RCC 7860 (cell line): ENCODE results near the gene RNF121.

Source experiments
- DNase-seq: peaks from one replicate; pipeline ENCODE4 v3.0.0-alpha.2; 2015; ENCODE audit warnings: low spot score
- FAIRE-seq: peaks from 2 replicates; lab custom pipeline; 2012; peaks lifted over from hg19 to GRCh38; lab: Jason Lieb, UNC

RNF121 gene

DNA sequence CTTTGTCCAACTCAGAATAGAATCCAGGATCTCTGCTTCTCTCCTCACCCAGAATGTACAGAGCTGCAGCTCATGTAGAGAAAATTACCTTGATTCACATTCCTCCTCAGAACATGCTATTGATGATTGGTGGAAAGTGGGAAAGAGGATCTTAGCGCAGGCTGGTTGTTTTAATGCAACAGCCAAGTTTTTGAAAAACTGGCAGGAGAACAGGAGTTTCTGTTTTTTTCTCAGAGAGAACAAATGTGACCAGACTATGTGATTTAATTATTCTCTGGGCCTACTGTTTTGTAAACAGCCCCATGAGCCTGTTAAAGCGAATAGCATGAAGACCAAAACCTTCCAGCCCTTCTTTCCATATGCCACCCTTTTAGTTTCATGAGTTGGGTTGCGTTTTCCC lies 50.8 kb downstream of the RNF121 start:
- no peak for DNase-seq
- FAIRE-seq, result no peak

DNA sequence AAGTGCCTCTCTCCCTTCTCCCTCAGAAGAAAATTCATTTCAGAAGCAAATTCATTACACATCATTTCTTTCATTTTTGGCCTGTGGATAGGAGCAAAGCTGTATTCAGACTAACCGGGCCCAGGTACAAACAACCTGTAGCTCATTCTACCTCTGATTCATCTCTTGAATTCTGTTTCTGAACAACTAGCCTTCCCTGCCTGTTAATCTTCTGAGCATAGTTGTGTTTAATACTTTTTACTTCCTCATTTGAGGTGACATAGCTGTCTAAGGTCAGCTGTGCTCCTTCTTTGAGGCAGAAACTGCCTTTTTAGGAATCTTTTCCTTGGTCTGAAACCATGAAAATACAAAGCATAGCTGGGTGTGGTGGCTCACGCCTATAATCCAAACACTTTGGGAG lies 57.3 kb downstream of the RNF121 start:
- DNase-seq (no peak), FAIRE-seq (no peak)

DNA sequence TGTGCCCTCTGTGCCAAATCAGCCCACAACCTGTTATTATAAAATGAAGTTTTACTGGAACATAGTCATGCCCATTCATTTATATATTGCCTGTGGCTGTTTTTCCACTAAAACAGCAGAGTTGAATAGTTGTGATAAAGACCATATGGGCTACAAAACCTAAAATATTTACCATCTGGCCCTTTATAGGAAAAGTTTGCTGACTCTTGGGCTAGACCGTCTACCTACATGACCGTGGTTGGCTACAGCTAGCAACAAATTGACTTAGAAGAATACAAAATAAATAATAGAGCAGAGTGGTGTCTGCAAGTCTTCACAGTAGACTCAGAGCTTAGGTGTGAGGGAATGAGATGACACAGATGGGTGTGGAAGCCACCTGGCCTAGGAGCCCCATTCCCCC lies 58.7 kb downstream of the RNF121 start:
- FAIRE-seq (no peak), DNase-seq (no peak)

DNA sequence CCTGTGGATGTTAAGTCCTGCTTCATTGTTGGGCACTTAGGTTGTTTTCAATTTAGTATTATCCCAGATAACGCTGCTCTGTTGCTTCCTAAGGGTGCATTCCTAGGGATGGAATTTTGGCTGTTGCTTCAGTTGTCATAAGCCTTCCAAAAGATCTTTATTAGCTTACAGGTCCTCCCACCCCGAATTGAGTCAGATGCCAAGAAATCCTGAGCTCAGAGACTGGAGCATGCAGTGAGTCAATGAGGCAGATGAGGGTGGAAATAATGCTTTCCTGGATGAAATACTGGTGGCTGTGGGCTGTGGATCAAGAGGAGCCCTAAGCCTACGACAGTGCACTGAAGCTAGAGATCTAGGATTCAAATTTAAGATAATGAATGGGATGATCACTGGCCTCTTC lies 59.2 kb downstream of the RNF121 start:
- FAIRE-seq (no peak), DNase-seq (no peak)

DNA sequence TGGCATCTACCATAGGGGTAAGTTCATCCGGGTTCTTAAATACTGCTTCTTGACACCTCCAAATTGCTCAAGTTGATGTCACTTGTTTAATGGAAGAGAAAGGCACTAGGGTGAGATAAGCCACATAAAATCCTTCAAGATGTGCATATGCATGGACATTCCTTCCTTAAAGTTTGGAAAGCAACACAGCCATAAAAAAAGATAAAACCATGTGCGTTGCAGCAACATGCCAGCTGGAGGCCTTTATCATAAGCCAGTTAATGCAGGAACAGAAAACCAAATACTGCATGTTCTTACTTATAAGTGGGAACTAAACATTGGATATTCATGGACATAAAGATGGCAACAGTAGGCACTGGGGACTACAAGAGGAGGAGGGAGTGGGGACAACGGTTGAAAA lies 61.9 kb downstream of the RNF121 start:
- DNase-seq (no peak), FAIRE-seq (no peak)

DNA sequence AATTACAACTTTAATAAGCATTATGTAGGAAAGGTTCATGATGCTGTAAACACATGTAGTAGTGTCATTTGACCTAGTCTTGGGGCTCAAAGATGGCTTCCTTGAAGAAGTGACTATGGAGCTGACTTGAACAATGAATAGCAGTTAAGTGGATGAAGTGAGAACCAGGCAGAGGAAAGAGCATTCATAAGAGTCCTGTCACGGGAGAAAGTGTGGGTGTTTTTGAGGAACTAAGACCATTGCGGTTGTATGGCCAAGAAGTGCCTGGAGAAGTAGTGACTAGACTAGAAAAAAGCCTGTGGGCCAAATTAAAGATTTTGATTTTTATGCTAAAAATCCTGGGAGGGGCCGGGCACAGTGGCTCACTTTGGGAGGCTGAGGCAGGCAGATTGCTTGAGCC lies 62.6 kb downstream of the RNF121 start:
- no peak for FAIRE-seq
- no peak for DNase-seq

DNA sequence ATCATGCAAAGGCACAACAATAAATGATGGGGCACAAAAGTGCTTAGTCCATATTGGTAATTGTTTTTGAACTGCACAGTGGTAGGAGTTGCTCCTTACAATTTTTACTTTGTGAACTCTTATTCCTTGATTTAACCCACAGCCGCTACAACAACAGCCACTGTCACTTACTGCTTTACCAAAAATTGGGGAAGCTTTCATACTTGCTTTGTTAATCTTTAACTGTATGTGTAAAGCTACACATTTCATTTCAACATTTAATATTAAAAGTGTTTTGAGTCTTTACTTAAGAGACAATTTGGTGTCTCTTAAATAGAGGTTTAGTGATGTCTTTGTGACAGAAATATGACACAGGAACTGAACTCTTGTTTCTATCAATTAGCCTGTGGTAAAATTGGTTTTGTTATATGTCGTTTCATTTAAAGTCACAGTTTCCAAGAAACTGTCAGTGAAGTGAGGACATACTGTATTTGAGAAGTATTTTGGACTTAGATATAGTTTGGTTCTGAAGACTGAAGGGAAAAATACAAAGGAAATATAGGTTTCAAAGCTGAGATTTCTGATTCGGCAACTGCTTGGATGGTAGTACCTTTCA lies 63.4 kb downstream of the RNF121 start:
- no peak for DNase-seq
- no peak for FAIRE-seq

DNA sequence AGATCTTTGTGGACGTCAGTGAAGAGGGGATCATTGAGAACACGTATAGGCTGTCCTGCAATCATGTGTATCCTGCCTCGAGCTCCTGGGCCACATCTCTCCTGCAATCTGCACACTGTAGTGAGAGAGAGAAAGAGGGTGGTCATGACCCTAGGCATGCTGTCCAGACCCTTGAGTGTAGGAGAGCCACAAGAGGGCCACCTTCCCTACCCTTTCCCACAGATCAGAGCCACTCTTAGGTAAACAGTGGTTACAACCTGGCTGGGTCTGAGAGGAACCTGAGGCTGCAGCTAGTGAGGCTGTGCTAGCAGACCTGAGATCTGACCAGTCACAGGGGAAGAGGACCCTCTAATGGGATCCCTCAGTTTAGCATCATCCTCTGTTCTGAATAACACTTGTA lies 65.9 kb downstream of the RNF121 start:
- FAIRE-seq (no peak), DNase-seq (no peak)

DNA sequence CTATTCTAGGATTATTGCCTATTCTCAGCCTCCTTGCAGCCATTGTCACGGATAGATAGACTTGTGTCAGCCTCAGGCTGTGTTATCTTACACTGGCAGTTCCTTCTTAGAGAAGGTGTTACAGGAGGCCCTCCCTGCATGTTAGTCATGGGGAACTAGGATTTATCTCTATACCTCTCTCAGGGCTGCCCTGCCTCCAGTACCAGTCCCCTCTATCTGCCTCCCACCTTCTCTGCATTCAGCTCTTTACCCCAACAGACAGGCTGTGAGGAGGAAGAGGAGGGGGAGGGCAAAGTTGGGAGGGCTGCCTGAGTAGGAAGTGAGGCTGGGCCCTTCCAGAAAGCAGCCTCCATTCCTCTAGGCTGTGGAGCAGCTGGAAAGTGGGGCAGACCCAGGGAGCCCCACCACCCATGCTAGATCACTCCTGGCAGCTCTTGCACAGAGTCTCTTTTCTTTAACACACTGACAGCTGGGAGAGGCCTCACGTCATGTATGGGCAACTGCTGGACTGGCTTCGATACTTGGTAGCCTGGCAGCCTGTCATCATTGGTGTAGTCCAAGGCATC lies 67.0 kb downstream of the RNF121 start:
- FAIRE-seq (no peak), DNase-seq (no peak)

DNA sequence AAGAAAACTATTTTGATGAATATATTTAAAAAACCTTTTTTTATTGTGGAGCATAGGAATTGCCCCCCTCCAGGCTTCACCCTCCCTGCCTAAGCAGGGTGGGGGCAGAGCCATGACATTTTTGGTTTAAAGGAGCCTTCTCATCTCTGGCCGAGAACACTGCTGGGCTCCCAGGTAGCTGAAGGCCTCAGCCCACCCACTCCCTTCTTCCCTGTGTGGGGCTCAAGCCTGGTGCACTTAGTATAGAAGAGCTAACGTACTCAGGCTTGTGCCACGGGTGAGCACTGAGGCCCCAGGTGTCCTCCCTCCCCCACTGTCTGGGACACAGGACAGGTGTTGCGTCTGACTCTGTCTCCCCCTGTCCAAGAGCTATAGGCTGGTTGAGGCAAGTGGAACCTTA lies 67.7 kb downstream of the RNF121 start:
- no peak for FAIRE-seq
- no peak for DNase-seq

DNA sequence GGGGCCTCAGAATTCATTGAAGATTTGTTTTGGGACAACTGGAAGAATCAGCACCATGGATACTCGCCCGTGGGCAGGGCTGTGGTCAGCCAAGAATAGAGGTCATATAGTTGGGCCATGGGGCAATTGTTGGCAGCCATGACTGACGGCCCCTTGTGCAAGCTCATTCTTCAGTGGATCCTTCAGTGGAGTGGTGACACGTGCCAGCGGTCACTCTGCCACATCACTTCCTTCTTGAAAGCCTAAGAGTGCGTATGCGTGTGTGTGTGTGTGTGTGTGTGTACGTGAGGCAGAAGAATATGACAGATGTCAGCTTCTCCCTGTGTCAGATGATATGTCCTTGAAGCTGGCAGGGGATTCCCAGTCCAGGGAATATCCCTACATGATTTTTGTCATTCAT lies 68.1 kb downstream of the RNF121 start:
- no peak for FAIRE-seq
- no peak for DNase-seq

DNA sequence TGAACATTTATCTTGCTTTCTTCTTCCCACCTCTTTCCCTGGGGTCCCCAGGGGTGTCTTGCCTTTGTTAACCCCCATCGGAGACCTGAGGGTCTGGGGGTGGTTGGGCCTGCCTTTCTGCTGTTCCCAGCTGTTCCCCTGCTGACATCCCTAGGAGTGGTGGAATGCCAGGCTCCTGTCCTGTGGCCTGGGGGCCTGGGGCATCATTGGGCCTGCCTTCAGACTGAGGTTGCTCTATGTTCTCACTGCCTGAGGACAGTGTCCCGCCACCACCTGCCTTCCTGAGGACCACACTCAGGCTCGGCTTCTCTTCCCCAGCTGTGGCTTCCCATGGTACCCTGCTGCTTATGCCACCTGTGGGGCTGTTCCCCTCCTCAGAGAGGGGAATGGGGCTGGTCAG lies 68.7 kb downstream of the RNF121 start:
- no peak for DNase-seq
- no peak for FAIRE-seq

DNA sequence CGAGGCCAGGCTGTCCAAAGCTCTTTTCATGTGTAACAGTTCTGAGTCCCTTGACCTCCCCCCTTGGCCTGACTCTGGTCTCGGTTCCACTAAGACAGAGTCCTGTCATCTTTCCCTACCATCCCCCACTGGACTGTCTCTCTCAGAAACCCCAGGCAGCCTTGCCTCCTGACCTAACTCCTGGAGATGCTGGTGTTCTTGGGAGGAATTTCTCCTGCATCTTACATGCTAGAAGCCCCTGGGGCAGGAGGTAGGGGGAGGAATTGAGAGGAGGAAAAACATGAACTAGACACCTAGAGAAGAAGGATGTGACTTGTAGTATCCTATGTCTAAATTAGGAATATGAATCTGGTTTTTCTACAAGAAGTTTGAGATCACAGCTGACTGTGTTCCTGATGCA lies 69.2 kb downstream of the RNF121 start:
- DNase-seq, result no peak
- no peak for FAIRE-seq

DNA sequence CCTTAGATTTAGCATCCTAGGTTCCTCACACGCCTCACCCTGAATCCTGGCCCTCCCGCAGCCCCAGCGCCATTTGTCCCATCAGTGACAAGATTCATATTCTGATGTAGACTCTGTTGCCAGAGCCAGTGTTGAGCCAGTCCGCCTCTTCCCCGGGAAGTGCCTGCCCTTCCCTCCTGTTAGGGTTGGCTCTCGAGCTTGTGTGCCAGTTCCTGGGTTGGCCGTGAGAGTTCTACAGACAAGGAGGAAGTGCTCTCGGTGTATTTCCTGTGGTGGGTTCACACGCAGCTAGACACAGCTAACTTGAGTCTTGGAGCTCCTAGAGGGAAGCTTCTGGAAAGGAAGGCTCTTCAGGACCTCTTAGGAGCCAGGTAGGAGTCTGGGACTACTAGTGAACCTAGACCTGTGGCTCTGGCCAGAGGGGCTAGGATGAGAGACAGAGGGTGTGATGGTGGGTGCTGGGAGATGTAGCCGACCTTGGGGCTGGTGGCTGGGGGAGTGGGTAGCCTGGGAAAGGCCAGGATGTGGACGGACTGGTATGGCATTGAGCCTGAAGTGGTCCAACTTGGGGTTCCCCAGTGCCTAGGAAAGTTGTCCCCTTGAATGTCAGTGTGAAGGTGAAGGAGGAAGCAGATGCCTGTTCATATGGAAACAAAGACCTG lies 69.9 kb downstream of the RNF121 start, which contains the start of gene IL18BP:
IL18BP (plus strand) TSS at position 261 of the 662 bp plus-strand sequence. CDS start 1,076 bp downstream, outside the sequence.
- FAIRE-seq (no peak), DNase-seq (no peak)

DNA sequence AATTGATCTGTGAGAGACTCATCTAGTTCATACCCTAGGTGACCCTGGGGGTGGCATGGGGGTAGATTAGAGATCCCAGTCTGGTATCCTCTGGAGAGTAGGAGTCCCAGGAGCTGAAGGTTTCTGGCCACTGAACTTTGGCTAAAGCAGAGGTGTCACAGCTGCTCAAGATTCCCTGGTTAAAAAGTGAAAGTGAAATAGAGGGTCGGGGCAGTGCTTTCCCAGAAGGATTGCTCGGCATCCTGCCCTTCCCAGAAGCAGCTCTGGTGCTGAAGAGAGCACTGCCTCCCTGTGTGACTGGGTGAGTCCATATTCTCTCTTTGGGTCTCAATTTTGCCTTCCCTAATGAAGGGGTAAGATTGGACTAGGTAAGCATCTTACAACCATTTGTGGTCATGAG lies 70.5 kb downstream of the RNF121 start:
- DNase-seq (no peak), FAIRE-seq (no peak)

DNA sequence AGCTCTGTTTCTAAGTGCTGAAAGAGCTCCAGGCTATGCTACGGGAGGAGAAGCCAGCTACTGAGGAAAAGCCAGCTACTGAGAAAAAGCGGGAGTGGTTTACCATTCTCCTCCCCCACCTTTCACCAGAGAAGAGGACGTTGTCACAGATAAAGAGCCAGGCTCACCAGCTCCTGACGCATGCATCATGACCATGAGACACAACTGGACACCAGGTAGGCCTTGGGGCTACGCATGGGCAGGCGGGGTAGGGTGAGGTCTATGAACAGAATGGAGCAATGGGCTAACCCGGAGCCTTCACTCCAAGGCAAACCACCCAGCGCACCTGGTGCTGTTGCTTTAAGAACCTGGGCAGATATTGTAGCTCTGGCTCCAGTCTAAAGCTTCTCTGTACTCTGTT lies 71.0 kb downstream of the RNF121 start:
- no peak for FAIRE-seq
- no peak for DNase-seq

DNA sequence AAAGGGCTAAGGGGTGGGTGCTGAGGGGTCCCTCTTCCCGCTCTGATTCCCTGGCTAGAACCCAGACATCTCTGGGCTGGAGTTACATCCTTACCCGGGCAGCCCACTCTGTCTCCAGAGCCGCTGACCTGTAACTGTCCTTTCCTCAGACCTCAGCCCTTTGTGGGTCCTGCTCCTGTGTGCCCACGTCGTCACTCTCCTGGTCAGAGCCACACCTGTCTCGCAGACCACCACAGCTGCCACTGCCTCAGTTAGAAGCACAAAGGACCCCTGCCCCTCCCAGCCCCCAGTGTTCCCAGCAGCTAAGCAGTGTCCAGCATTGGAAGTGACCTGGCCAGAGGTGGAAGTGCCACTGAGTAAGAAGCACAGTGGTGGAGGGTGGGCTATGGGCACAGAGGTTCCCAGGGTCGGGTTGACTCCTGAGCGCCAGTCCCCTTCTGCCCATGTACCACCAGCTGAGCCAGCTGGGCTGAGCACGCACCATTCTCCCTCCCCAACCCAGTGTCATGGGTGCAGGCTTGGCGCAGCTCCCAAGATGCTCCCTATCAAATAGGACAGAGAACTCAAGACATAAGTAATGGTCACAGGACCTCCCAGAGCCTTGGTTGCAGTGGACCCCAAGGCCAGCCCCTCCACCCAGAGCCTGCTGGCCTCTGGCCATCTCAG lies 71.5 kb downstream of the RNF121 start:
- FAIRE-seq, result no peak
- no peak for DNase-seq

DNA sequence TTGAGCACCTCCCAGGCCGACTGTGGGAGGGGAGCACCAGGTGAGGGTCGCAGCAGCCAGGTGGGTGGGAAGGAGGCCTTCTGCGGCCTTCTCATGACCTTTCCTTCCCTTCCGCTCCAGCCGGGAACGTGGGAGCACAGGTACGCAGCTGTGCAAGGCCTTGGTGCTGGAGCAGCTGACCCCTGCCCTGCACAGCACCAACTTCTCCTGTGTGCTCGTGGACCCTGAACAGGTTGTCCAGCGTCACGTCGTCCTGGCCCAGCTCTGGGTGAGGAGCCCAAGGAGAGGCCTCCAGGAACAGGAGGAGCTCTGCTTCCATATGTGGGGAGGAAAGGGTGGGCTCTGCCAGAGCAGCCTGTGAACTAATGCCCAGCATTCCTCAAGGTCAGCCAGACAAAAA lies 72.4 kb downstream of the RNF121 start:
- DNase-seq, result no peak
- FAIRE-seq, result no peak

DNA sequence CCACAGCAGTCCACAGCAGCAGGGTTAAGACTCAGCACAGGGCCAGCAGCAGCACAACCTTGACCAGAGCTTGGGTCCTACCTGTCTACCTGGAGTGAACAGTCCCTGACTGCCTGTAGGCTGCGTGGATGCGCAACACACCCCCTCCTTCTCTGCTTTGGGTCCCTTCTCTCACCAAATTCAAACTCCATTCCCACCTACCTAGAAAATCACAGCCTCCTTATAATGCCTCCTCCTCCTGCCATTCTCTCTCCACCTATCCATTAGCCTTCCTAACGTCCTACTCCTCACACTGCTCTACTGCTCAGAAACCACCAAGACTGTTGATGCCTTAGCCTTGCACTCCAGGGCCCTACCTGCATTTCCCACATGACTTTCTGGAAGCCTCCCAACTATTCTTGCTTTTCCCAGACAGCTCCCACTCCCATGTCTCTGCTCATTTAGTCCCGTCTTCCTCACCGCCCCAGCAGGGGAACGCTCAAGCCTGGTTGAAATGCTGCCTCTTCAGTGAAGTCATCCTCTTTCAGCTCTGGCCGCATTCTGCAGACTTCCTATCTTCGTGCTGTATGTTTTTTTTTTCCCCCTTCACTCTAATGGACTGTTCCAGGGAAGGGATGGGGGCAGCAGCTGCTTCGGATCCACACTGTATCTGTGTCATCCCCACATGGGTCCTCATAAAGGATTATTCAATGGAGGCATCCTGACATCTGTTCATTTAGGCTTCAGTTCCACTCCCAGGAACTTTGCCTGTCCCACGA lies 73.2 kb downstream of the RNF121 start:
- no peak for DNase-seq
- no peak for FAIRE-seq

DNA sequence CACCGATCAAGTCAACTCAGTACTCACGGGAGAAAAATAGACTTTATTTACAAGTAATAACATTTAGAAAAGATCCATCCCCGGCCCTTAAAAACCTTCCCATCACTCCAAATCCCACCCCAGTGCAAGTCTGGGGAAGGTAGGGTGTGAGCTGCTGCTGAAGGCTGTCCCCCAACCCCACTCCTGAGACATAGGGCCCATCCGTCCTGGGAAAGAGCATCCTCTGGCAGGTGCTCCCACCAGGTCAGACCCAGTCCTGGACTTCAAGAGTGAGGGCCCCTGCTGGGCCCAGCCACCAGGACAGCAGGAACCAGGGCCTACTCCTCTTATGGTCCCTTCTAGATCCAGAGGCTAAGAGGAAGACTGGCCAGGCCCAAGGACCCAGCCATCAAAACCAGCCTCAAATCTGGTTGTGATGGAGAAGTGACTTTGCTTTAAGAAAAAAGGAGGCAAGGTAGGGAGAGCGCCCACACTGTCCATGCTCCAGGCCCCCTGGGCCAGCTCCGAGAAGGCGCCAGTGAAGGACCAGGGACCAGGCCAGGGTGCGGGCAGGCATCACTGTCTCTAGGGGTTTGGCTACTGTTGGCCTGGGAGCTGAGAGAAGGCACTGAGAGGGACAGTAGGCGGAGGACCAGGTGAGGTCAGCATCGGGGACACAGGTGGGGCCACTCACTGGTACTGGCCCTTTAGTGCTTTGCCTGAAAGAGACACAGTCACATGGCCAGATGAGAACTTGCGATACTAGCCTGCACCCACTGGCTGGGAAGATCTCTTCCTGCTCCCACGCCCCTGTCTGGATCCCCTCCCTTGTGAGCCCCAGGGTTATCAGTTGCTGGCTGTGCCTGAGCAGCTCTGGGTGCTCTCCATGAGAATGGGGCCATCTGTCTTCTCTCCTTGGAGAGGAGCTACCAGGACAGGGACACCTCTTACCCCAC lies 74.3 kb downstream of the RNF121 start:
- DNase-seq, result no peak
- FAIRE-seq, result no peak
